ENCODE results near the gene VCX2. TPM values are rescaled to one million over a fixed set of nuclear protein-coding genes. Genes with fewer than 3 reads are reported as not detected.
"Not testable (repeated sequence)": the region's sequence is repeated elsewhere in the genome, so short reads cannot be mapped to it uniquely, and the experiment has no call there.

The VCX2 gene
- polyA plus RNA-seq, 1 donor: 0.28 TPM

- no peak for DNase-seq
Measured at GRCh38 chrX:8122538-8122937, 48.5 kb downstream of the VCX2 start.

GRCh38 chrX:8121391-8121790, 49.7 kb downstream of the VCX2 start:
- not testable (repeated sequence) for DNase-seq

Other genes starting within 250 kb of the VCX2 start
- gene PNPLA4, start 243.9 kb downstream of the VCX2 start, polyA plus RNA-seq (ENCODE audit: insufficient read length): 25.2 TPM

Data from left kidney (tissue), 2 donors.